Lower leg skin (tissue), 4 donors: Measurements from ENCODE around the gene PKMYT1. TPM values are rescaled to one million over a fixed set of nuclear protein-coding genes. Genes with fewer than 3 reads are reported as not detected.

Experiments
- DNase-seq, 2 donors: peaks; one replicate each; pipeline ENCODE4 v3.0.0-alpha.2; 2019; ENCODE audit warnings: low spot score in 2 of 2
- H3K4me3 ChIP-seq: fragments of 200-600 bp; sonication (generic); 2 replicates; pipeline ENCODE4 v1.5.1; 2017; ENCODE audit warnings: mild to moderate bottlenecking, low read depth; ENCODE audit not compliant: poor library complexity, severe bottlenecking
- POLR2A ChIP-seq, 2 donors: fragments of 450-650 bp; IDR thresholded peaks; one replicate each; pipeline ENCODE4 v1.6.1; 2016 to 2017; ENCODE audit warnings: antibody characterized with exemption in 2 of 2, mild to moderate bottlenecking in 1 of 2, moderate library complexity in 1 of 2
- WGBS, 2 donors: methylation state at CpG; one replicate each; pipeline ENCODE4 v1.1.5; 2018; 5-methylcytosine and 5-hydroxymethylcytosine counted together
- intact Hi-C: fragments of 100-400 bp; cut with DNase I; formaldehyde crosslinking; loops from one replicate; pipeline ENCODE4 v1.15.0; 2023; ENCODE audit warnings: low total_unique reads
- total RNA-seq, 4 donors: library from RNA; depleted of rRNA; stranded (reverse); fragments of >200 nt; gene quantifications; one replicate each; pipeline ENCODE4 v1.1.0, GENCODE V29; 2016
- TF ChIP-seq, protein P1 (sequence below), 3 donors: fragments of 450-650 bp; IDR thresholded peaks; one replicate each; pipeline ENCODE4 v1.5.1; 2016; ENCODE audit warnings: antibody characterized with exemption in 3 of 3, mild to moderate bottlenecking in 3 of 3, moderate library complexity in 2 of 3

The PKMYT1 gene
- total RNA-seq, 4 donors from 2014 or later = 3.0 to 7.4 (median 3.9) TPM

DNA sequence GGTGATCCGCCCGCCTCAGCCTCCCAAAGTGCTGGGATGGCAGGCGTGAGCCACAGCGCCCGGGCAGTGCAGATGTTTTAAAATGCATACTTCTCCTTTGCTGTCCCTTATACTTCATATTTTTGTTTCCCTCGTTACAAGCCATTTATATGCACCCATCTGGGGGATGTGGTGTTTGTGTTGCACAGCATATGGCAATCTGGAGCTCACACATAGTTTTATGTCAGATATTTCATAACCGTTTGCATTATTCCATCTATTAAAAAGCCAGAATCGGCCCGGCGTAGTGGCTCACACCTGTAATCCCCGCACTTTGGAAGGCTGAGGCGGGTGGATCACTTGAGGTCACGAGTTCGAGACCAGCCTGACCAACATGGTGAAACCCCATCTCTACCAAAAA lies 56.8 kb downstream of the PKMYT1 start:
- TF ChIP-seq, protein P1, sequence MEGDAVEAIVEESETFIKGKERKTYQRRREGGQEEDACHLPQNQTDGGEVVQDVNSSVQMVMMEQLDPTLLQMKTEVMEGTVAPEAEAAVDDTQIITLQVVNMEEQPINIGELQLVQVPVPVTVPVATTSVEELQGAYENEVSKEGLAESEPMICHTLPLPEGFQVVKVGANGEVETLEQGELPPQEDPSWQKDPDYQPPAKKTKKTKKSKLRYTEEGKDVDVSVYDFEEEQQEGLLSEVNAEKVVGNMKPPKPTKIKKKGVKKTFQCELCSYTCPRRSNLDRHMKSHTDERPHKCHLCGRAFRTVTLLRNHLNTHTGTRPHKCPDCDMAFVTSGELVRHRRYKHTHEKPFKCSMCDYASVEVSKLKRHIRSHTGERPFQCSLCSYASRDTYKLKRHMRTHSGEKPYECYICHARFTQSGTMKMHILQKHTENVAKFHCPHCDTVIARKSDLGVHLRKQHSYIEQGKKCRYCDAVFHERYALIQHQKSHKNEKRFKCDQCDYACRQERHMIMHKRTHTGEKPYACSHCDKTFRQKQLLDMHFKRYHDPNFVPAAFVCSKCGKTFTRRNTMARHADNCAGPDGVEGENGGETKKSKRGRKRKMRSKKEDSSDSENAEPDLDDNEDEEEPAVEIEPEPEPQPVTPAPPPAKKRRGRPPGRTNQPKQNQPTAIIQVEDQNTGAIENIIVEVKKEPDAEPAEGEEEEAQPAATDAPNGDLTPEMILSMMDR (IDR thresholded peaks at IDR 0.05) = no peak
- no peak for TF ChIP-seq POLR2A (IDR thresholded peaks at IDR 0.05)
- 93 to 96% methylated on average over 14 of the region's 14 CpGs for WGBS, 2 donors
- H3K4me3 ChIP-seq = no peak overlapping the region
- no peak for DNase-seq
- intact Hi-C loops = loop anchor here (5.0 kb wide), 1 partner anchor 46 kb away; no protein-coding TSS in a partner anchor

Other genes with a start within 250 kb of the PKMYT1 start
- 100 to 1,000 TPM; 257 to 830 (median 272) TPM for gene SRRM2, start 227.8 kb downstream of the PKMYT1 start, total RNA-seq
- 1,000 to 10,000 TPM in 1 of 4 donors, 100 to 1,000 TPM in 3; 244 to 2,128 (median 328) TPM for gene ELOB, start 203.2 kb downstream of the PKMYT1 start, total RNA-seq
- gene PRSS33, start 192.9 kb downstream of the PKMYT1 start, total RNA-seq = not detected
- gene PRSS41, start 182.0 kb downstream of the PKMYT1 start, total RNA-seq = not detected
- under 1 TPM in 1 of 4 donors, not detected in 3; 0.63 TPM for gene PRSS21, start 163.2 kb downstream of the PKMYT1 start, total RNA-seq
- 10 to 100 TPM in 3 of 4 donors, 1 to 10 TPM in 1; 5.6 to 67.9 (median 19.4) TPM for gene ZG16B, start 150.1 kb downstream of the PKMYT1 start, total RNA-seq
- 1 to 10 TPM; 2.3 to 6.7 (median 4.6) TPM for gene PRSS22, start 122.3 kb downstream of the PKMYT1 start, total RNA-seq
- 10 to 100 TPM; 36.4 to 44.6 (median 40.3) TPM for gene FLYWCH2, start 97.2 kb downstream of the PKMYT1 start, total RNA-seq
- gene FLYWCH1, start 68.5 kb downstream of the PKMYT1 start, total RNA-seq = 10 to 100 TPM; 36.9 to 61.4 (median 46.0) TPM
- 1 to 10 TPM; 1.9 to 3.8 (median 2.5) TPM for gene KREMEN2, start 16.2 kb downstream of the PKMYT1 start, total RNA-seq
- 10 to 100 TPM in 2 of 4 donors, 1 to 10 TPM in 2; 6.2 to 17.9 (median 10.6) TPM for gene PAQR4, start 11.1 kb downstream of the PKMYT1 start, total RNA-seq
- gene CLDN9, start 32.5 kb upstream of the PKMYT1 start, total RNA-seq = under 1 TPM in 2 of 4 donors, not detected in 2; 0.15 to 0.23 TPM
- not detected for gene CLDN6, start 37.7 kb upstream of the PKMYT1 start, total RNA-seq
- gene TNFRSF12A, start 39.9 kb upstream of the PKMYT1 start, total RNA-seq = 10 to 100 TPM; 11.7 to 60.0 (median 23.6) TPM
- 10 to 100 TPM; 27.5 to 41.5 (median 31.9) TPM for gene HCFC1R1, start 43.5 kb upstream of the PKMYT1 start, total RNA-seq
- 10 to 100 TPM; 13.2 to 22.1 (median 20.1) TPM for gene THOC6, start 43.6 kb upstream of the PKMYT1 start, total RNA-seq
- gene BICDL2, start 56.5 kb upstream of the PKMYT1 start, total RNA-seq = 100 to 1,000 TPM in 3 of 4 donors, 10 to 100 TPM in 1; 87.2 to 115 (median 106) TPM
- under 1 TPM in 3 of 4 donors, not detected in 1; 0.30 to 0.81 (median 0.49) TPM for gene MMP25, start 66.1 kb upstream of the PKMYT1 start, total RNA-seq
- gene IL32, start 85.2 kb upstream of the PKMYT1 start, total RNA-seq = 1 to 10 TPM in 3 of 4 donors, under 1 TPM in 1; 0.80 to 7.2 (median 5.1) TPM
- not detected for gene ZSCAN10, start 118.8 kb upstream of the PKMYT1 start, total RNA-seq
- gene ZNF205, start 132.1 kb upstream of the PKMYT1 start, total RNA-seq = 10 to 100 TPM; 15.1 to 25.3 (median 18.5) TPM
- gene ZNF213, start 154.6 kb upstream of the PKMYT1 start, total RNA-seq = 10 to 100 TPM; 10.7 to 18.0 (median 14.6) TPM
- gene OR1F1, start 207.8 kb upstream of the PKMYT1 start, total RNA-seq = not detected